Nephron (organoid): ENCODE results near the gene COL26A1.
A peak's percentile ranks its signal among the peaks of the same experiment; 100 is the strongest.
"Not testable (repeated sequence)": the region's sequence is repeated elsewhere in the genome, so short reads cannot be mapped to it uniquely, and the experiment has no call there.

Source experiments
- H3K27ac Mint-ChIP-seq, 3 experiments: 2 replicates each; pipeline ENCODE4 v1.8.0; 2020; ENCODE audit warnings: mixed read lengths in 3 of 3, mild to moderate bottlenecking in 2 of 3, moderate library complexity in 1 of 3
- H3K27me3 Mint-ChIP-seq: 2 replicates; pipeline ENCODE4 v1.8.0; 2021; ENCODE audit warnings: low read depth, mild to moderate bottlenecking, moderate library complexity, mixed read lengths
- H3K36me3 Mint-ChIP-seq: 2 replicates; pipeline ENCODE4 v1.8.0; 2020; ENCODE audit warnings: low read depth, mixed read lengths
- H3K4me1 Mint-ChIP-seq: 2 replicates; pipeline ENCODE4 v1.8.0; 2020; ENCODE audit warnings: mixed read lengths
- H3K4me3 Mint-ChIP-seq, 3 experiments: 2 replicates each; pipeline ENCODE4 v1.8.0; 2020; ENCODE audit warnings: mild to moderate bottlenecking in 3 of 3, mixed read lengths in 3 of 3, moderate library complexity in 2 of 3
- H3K9me3 Mint-ChIP-seq: 2 replicates; pipeline ENCODE4 v1.8.0; 2020; ENCODE audit warnings: mixed read lengths
- CTCF ChIP-seq, 3 experiments: fragments of 200-600 bp; sonication (generic); IDR thresholded peaks; one replicate each; pipeline ENCODE4 v1.5.0; 2021; ENCODE audit warnings: antibody characterized with exemption in 3 of 3; ENCODE audit not compliant: unreplicated experiment in 3 of 3

The COL26A1 gene

GRCh38 chr7:101598986-101599771 lies 236.5 kb downstream of the COL26A1 start:
- no peak overlapping the region for H3K27ac Mint-ChIP-seq
- no peak for TF ChIP-seq CTCF (IDR thresholded peaks at IDR 0.05; ENCODE audit: unreplicated experiment in 3 of 3)
- peaks cover 4% of the 10 kb centered on the region for H3K9me3 Mint-ChIP-seq
- H3K27me3 Mint-ChIP-seq = peaks cover 11% of the 10 kb centered on the region
- H3K36me3 Mint-ChIP-seq = no peaks in the 10 kb centered on the region
- no peak overlapping the region for H3K4me3 Mint-ChIP-seq
- H3K4me1 Mint-ChIP-seq = peaks cover 17% of the 10 kb centered on the region

GRCh38 chr7:101599787-101600186 lies 237.1 kb downstream of the COL26A1 start:
- TF ChIP-seq CTCF (IDR thresholded peaks at IDR 0.05; ENCODE audit: unreplicated experiment in 3 of 3) = no peak
- Mint-ChIP-seq H3K27ac (no peak overlapping the region), H3K4me1 (peaks cover 17% of the 10 kb centered on the region), H3K27me3 (peaks cover 11% of the 10 kb centered on the region), H3K4me3 (no peak overlapping the region), H3K9me3 (peaks cover 4% of the 10 kb centered on the region), H3K36me3 (no peaks in the 10 kb centered on the region)

- H3K27me3 Mint-ChIP-seq = peaks cover 4% of the 10 kb centered on the region
- H3K27ac Mint-ChIP-seq = peak overlapping the region in 2 of 3 experiments; percentile 51 to 78
- no peaks in the 10 kb centered on the region for H3K9me3 Mint-ChIP-seq
- no peak for TF ChIP-seq CTCF (IDR thresholded peaks at IDR 0.05; ENCODE audit: unreplicated experiment in 3 of 3)
- peaks cover 23% of the 10 kb centered on the region for H3K4me1 Mint-ChIP-seq
- H3K36me3 Mint-ChIP-seq = no peaks in the 10 kb centered on the region
- H3K4me3 Mint-ChIP-seq = no peak overlapping the region
Observed at GRCh38 chr7:101602082-101602481, 239.4 kb downstream of the COL26A1 start.

- H3K36me3 Mint-ChIP-seq = no peaks in the 10 kb centered on the region
- H3K4me3 Mint-ChIP-seq = no peak overlapping the region
- peaks cover 23% of the 10 kb centered on the region for H3K4me1 Mint-ChIP-seq
- TF ChIP-seq CTCF (IDR thresholded peaks at IDR 0.05; ENCODE audit: unreplicated experiment in 3 of 3) = peak; percentile 93 to 97 (median 95)
- no peaks in the 10 kb centered on the region for H3K9me3 Mint-ChIP-seq
- H3K27me3 Mint-ChIP-seq = peaks cover 4% of the 10 kb centered on the region
- H3K27ac Mint-ChIP-seq = peak overlapping the region in 2 of 3 experiments; percentile 51 to 78
Observed at GRCh38 chr7:101602484-101603241, 240.0 kb downstream of the COL26A1 start.

- Mint-ChIP-seq H3K27me3 (peaks cover 4% of the 10 kb centered on the region), H3K4me3 (no peak overlapping the region), H3K4me1 (peaks cover 23% of the 10 kb centered on the region), H3K36me3 (no peaks in the 10 kb centered on the region), H3K27ac (no peak overlapping the region), H3K9me3 (no peaks in the 10 kb centered on the region)
- no peak for TF ChIP-seq CTCF (IDR thresholded peaks at IDR 0.05; ENCODE audit: unreplicated experiment in 3 of 3)
Observed at GRCh38 chr7:101604331-101604933, 241.8 kb downstream of the COL26A1 start.

GRCh38 chr7:101604934-101605332 lies 242.3 kb downstream of the COL26A1 start:
- H3K4me3 Mint-ChIP-seq, H3K9me3 Mint-ChIP-seq, H3K27me3 Mint-ChIP-seq, H3K36me3 Mint-ChIP-seq: not testable (repeated sequence)
- peaks cover 23% of the 10 kb centered on the region for H3K4me1 Mint-ChIP-seq
- peak overlapping the region in 2 of 3 experiments; percentile 39 to 50 for H3K27ac Mint-ChIP-seq
